Germinal center (tissue), 1 donor: ENCODE results near the gene C17orf100.
A peak's percentile ranks its signal among the peaks of the same experiment; 100 is the strongest.
"Not testable (repeated sequence)": the region's sequence is repeated elsewhere in the genome, so short reads cannot be mapped to it uniquely, and the experiment has no call there.

ENCODE experiments used
- DNase-seq: peaks from one replicate; pipeline ENCODE4 v3.0.0; 2012; ENCODE audit warnings: mixed read lengths, low spot score

The C17orf100 gene

DNA sequence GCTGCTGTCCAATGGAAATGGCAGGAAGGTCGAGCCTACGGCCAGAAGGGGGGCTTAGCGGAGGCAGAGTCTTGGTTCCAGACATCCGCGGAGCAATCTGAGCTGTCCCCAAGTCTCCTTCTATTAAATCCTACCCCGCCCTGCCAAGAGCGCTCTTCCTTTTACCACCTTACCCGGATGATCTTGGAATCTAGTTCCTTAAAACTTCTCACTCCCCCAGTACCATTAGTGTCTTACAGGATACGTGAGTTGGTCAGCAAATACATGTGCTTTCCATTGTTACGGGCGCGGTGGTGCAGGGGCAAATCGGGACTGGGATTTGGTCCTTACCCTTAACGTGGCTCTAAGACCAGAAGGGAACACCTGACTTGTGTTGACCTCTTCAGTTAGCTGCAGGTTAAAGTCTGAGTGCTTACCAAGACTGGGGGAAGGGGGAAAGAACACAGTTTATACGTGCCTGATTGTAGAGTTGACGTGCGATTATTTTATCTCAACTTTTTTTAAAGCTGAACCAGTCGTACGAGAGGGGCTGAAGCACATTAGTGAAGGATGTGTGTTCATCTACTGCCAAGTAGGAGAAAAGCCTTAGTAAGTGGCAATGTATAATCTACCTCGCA lies 10.2 kb upstream of the C17orf100 start:
- DNase-seq: no peak

DNA sequence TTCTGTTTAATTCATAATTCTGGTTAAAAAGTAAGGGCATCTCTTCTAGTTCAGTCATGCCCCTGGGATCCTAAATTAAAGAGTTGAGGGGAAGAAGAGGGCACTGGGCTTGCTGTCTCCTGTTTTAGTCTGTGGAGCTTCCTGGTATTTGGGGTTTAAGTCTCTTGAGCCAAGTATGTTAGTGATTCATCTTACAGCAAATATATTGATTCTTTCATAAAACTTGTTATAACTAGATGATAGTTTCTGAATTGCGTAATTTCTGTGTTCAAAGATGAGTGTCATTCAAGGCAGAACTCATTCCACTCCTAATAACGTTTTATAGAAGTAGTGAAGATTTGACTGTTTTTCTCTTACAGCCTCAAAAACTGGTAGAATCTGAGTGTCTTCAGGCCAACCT lies 9.0 kb upstream of the C17orf100 start:
- no peak for DNase-seq

DNA sequence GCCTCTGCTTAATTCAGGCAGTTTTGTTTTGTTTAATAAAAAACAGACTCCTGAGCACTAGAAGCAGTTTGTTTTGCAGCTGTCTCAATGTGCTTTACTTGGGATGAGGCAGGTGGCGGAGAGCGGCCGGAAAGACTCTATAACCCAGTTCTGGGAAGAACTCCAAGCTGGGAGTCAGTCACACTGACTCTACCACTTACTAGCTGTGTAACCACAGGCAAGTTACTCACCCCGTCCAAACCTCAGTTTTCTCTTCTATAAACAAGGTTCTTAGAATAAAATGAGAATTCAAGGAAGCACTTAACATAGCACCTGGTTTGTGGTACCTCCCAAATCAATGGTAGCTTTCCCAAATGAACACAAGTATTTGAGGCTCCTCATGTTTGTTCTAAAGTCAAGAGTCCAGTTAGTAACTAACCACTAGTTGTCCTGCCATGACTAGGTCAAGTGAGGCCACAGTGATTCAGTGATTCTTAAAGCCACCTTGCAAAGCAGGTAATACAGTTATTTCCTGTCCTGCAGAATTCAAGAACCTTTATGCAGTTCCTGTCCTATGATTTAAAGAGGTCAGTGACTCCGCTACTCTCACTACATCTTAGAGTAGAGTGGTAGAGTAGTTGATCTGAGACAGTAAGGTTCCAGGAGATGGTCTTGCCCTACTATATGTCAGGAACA lies 8.0 kb upstream of the C17orf100 start:
- no peak for DNase-seq

DNA sequence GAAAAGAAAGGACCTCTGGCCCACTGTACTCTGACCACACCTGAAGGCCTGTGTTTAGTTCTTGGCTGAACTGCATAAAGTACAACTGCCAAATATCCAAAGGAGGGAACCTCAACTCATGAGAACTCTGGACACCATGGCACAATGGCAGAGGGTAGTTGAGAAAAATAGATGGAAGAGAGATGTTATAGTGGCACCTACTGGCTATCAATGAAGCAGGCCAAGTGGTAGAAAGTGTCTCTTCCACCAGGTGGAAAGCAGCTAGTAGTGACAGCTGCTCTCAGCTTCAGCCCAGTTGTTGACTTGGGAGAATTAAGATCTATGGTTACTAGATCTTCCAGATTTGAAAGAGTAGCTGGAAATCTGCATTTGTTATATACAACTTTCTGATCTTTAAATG lies 3.4 kb upstream of the C17orf100 start:
- DNase-seq: peak; percentile 16

DNA sequence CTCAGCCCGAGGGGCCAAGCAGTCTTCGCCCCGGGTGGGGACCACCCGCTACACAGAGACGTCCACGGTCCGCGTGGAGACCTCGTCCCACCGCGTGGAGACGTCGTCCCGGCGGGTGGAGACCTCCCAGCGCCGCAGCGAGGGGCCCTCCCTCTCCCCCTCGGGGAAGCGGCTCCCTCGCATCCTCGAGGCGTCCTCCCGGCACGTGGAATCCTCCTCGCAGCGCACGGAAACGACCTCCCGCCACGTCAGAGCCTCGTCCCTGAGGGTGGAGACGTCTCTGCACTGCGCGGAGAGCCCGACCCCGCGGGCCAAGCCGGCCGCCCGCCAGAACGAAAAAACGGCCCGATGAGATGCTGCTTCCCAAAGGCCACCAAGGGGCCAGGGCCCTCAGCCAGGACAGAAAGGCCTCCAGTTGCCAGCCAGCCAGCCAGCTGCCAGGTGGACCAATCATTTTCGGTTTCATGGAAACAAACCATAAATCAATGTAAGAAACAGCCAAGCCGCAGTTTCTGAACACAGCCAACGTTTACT lies 424 bp downstream of the C17orf100 start:
- DNase-seq: peak; percentile 27

DNA sequence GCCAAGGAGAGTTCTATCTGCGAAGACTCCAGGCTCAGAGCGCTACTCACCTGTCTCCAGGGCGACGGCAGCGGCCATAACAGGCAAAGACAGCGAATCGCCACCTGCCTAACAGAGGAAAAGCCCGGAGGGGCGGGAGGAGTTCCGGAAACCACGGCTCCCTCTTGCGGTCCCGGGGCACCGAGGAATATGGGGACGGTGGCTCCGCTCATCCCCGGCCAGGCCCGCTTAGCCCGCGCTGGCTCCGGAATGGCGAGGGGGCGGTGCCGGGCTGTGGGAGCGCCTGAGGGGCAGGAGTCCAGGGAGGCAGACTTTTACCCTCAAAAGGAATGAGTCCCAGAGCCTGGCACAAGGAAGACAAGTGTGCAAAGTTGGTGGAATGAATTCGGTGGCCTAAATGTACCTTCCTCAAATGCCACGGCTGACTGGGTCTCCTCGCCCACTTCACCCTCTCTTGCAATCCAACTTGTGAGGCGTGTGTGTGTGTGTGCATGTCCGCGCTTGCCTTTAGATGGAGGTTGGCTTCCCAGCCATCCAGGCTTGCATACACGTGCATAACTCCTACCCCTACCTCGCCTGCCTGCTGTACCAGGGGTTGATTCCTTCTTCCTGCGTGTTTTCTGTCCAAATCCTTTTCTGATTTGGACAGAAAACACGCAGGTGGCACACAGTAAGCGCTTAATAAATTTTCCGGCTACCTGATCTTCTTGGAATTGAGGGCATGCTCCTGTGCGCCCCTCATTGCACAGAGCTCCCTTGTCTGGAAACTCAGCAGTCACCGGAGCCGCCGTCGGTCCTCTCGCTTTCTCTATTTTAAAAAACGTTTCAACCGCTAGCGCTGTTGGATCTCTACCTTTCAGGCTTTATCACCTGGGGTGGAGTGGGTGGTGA lies 3.5 kb downstream of the C17orf100 start:
- peak; percentile 10 for DNase-seq

DNA sequence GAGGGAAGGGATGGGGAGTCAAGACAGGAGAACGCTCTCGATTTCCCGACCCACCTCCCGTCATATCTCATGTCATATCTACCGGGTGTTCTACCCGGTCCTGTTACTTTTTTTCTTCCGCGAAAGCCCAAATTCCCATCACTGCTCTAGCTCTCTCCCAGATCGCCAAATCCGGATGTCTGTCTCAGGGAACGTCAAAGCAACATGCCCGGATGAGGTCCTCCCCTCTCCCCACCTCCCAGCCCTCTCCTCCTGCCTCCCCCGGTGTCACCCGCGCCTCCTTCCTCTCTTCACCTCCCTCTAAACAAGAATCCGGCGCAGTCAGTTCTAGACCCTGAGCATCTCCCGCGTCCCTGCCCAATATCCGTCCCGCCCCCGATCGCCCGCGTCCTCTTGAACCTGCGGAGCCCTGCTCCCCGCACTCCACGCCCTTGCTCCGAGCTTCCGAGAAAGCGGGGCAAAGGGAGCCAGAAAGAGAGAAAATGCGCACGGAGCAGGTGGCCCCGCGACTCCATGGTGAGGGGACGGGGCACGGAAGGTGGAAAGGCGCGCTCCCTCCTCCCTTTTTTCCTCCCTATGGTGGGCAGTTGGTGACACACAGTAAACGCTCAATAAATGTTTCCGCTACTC lies 4.3 kb downstream of the C17orf100 start:
- DNase-seq: not testable (repeated sequence)

DNA sequence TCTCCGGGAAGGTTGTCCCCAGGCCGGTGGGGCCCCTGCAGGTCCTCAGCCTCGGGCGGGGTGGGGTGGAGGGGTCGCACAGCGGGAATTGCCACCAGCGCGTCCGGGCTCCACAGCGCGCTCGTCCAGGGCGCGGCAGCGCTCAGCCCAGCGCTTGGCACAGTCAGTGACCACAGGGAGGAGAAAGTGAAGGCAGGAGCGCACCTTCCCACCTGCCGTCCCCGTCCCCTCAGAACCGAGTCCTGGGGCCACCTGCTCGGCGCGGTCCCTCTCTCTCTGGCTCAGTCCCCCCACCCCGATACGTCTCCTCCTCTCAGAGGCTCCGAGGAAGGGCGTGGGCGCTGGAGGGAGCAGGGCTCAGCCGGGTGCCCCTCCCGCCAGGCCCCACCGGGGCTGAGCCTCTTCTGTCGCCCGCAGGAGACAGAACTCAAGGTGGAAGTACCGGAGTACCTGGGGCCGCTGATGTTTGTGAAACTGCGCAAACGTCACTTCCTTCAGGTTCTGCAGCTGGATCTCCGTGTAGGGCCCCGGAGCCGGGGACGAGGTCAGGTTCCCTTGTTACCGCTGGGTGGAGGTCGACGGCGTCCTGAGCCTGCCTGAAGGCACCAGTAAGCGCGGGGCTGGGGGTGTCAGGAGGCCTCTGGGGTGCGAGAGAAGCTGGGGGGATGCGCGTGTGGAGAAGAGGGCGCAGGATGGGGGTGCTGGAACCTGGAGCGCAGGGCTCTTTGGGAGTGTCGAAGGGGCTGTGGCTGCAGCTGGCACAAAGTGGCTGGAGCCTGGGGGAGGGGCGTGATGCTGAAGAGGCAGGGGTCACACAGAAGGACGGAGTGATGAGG lies 5.5 kb downstream of the C17orf100 start:
- peak; percentile 73 for DNase-seq

DNA sequence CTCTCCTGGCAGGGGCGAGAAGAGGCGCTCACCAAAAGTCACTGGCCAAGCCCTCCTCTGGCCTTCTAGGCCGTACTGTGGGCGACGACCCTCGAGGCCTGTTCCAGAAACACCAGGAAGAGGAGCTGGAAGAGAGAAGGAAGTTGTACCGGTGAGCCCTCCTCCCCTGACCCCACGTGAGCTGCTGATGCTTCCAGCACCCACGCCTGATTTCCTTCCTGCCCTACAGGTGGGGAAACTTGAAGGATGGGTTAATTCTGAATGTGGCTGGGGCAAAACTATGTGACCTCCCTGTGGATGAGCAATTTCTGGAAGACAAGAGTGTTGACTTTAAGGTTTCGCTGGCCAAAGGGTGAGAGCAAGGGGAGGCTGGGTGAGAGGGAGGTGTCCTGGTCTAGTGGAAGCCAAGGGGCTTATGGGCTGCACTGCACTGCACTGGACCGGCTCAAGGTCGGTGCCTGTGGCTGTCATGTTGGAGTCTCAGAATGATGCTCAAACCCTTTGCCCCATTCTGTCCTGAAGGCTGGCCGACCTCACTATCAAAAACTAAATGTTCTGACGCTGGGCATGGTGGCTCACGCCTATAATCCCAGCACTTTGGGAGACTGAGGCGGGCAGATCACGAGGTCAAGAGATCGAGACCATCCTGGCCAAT lies 6.2 kb downstream of the C17orf100 start:
- no peak for DNase-seq

DNA sequence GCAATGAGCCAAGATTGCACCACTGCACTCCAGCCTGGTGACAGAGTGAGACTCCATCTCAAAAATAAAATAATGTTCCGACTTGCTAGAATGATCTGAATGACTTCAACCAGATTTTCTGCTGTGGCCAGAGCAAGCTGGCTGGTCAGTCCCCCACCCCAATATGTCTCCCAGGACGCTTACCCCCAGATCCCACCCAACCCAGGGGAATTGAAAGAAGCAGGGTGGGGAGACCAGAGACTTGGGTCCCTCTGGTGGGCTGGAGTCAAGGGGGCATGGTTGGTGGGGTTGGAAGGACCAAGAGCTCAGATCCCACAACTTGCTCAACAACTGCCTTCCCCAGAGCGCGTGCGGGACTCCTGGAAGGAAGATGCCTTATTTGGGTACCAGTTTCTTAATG lies 6.8 kb downstream of the C17orf100 start:
- not testable (repeated sequence) for DNase-seq

DNA sequence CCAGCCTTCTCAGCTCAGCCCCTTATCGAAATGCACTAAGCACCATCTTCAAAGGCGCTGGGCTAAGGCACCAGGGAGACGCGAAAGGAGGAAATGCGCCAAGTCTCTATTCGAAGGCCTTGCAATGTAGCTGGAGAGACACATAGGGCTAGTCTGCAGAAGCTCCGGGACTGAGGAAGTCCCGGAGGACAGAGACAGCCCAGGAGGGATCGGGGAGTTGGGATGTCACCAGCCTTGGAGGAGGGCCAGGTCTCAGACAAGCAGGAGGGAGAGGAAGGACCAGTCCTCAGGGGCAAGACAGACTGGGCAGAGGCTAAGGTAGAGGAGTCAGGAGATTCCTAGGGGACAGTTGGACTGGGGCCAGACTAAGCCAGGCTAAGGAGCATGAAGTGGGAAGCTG lies 8.5 kb downstream of the C17orf100 start:
- no peak for DNase-seq

DNA sequence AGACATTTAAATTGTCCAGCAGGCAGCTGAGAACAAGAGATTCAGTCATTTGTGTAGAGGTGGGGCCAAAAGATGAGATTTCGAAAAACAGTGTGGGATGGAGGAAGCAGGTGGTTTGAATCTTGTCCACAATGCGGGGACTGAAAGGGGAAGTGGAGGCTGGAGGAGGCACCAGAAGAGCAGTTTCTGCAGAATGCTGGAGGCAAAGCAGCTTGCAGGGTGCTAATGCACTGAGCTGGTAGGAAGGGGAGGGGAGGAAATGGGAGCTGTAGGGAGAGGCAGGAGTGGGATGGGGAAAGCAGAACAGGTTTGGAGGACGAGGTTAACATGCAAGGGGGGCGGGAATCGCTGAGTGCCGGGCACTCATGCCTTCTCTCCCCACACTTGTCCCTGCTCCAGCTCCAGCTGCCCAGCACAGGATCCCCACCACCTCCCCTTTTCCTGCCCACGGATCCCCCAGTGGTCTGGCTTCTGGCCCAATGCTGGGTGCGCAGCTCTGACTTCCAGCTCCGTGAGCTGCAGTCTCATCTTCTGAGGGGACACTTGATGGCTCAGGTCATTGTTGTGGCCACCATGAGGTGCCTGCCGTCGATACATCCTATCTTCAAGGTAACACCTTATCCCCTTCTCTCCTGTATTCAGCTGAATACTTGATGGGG lies 9.4 kb downstream of the C17orf100 start:
- peak; percentile 58 for DNase-seq

DNA sequence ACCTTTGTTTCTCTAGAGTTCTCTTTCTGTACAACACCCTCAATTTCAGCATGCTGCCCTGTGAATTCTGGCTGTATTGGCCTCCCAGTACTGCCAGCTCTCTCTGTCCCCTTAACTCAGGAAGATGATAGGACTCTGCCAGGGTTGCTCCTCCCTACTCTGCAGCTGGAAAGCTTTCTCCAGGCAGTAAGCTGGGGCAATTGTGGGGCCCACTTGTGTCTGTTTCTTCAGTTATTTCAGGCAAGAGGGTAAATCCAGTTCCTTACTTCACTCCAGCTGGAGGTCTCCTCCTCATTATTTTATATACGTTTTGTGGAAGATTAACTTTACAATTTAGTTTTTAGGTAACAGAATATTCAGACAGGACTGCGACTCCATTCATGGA lies 9.9 kb downstream of the C17orf100 start:
- no peak for DNase-seq

DNA sequence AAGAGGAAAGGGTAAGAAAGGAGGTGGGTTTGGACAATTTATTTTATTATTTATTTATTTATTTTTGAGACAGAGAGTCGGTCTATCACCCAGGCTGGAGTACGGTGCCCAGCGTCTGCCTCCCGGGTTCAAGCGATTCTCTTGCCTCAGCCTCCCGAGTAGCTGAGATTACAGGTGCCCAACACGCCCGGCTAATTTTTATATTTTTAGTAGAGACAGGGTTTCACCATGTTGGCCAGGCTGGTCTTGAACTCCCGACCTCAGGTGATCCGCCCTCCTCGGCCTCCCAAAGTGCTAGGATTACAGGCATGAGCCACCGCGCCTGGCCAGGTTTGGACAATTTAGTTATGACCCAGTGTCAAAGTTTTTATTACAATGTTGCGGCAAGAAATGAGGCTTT lies 11.6 kb downstream of the C17orf100 start:
- DNase-seq: not testable (repeated sequence)

DNA sequence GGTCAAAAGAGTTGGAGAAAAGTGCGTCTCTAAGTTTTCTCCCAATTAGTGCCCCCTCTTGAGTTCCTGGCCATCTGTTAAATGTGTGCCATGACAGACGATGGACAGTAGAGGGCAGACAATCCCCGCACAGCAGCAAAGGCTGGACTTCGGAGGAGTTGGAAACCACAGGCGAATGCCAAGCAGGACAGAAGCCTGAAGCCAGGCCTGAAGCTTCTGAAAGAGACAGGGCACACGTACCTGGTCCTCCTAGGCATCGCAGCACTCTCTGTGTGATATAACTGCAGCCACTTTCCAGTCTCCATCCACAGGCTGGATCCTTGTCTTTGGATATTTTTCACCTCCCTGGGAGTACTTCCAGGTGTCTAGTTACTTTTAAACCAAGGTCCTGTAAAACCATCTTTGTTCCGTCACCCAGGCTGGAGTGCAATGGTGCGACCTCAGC lies 14.5 kb downstream of the C17orf100 start:
- peak; percentile 68 for DNase-seq

DNA sequence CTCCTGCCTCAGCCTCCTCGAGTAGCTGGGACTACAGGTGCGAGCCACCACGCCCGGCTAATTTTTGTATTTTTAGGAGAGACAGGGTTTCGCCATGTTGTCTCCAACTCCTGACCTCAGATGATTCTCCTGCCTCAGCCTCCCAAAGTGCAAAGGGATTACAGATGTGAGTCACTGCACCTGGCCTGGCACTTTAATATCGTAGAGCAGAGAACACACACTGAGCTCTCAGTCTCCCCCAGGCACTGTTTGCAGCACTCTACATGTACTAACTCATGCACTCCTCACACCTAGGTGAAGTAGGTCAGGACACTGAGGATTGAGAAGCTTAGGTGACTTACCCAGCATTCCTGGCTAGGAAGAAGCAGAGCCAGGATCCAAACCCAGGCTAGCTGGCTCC lies 15.0 kb downstream of the C17orf100 start:
- no peak for DNase-seq

DNA sequence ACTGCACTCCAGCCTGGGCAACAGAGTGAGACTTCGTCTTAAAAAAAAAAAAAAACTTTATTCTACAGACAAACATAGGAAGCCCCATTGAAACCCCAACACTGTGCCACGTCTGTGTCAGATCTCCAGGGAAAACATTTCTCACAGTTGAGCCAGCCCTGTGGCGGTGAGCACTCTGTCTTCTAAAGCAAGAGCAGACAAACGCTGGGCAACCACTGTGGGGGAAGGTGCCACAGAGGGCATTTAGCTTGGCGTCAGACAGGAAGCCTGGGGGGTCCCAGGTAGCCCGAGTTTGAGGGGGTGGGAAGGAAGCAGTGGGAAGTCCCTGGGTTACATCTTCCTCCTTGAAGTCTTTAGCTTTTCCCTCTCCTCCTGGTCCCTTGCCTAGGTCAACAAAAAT lies 16.0 kb downstream of the C17orf100 start:
- no peak for DNase-seq

DNA sequence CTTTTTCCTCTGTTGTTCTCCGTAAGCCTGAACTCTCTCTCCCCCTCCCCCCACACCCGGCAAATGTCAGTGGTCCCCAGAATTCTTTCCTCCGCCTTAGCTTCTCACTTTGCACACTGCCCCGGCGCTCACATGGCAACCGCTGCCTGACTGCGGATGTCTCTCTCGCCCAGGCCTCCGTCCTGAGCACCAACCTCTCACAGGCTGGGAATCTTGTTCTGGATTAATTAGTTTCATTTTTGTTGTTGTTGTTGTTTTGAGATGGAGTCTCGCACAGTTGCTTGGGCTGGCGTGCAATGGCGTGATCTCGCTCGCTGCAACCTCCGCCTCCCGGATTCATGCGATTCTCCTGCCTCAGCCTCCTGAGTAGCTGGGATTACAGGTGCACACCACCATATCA lies 16.7 kb downstream of the C17orf100 start:
- no peak for DNase-seq

DNA sequence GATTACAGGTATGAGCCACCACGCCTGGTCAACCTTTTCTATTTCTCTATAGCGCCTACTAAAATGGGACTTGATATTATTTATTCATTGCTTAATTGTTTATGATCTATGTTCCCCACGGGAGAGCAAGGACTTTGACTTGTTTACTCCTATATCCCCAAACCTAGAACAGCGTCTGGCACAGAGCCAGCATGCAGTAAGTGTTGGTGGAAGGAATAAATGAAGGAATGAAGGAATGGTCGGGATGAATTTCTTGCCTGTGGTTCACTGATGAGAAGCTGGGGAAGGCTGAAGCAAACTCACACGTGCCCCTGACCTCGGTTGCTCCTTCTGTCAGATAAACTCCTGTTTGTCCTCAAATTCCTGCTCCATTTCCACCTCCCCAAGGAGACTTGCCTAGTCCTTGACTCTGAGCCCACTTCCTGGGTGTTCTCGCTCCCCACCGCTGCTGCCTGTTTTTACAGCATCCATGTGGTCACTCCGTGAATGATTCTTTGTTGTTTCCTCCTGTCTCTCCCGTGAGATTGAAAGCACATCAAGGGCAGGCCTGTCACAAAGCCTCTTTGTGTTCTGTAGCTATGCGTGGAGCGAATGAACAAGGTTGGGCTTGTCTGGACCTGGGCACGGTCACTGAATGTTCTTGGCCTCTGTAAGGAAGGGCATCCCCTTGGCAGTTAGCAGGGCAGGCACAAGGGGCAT lies 17.3 kb downstream of the C17orf100 start:
- DNase-seq: no peak
